ENCODE measurements around the gene EPHB1.

EPHB1 gene

DNA sequence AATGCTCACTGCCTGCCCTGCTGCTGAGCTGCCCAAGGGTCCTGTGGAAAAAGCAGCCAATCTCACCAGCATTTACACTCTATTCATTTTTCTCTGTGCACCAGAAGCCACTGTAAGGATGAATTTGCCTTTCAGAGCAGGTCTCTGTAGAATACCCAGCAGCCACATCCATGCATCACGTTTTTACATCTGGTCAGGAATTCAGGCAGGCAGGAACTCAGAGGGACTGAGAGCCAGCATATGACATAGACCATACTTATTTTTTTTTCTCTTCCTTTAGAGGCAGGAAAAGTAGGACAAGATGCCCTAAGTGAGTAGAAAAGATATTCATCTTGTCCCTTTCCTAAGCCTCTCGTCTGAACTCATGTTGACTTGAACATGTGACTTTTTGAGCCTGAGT, 292.7 kb downstream of the EPHB1 start:
- no peaks in the 10 kb centered on the region for H3K36me3 ChIP-seq (ENCODE audit: low read depth)
- no peak for DNase-seq (ENCODE audit: low spot score)
- H3K9me3 ChIP-seq (ENCODE audit: severe bottlenecking): no peaks in the 10 kb centered on the region
- H3K4me3 ChIP-seq (ENCODE audit: severe bottlenecking): no peak overlapping the region
- TF ChIP-seq, protein P1, sequence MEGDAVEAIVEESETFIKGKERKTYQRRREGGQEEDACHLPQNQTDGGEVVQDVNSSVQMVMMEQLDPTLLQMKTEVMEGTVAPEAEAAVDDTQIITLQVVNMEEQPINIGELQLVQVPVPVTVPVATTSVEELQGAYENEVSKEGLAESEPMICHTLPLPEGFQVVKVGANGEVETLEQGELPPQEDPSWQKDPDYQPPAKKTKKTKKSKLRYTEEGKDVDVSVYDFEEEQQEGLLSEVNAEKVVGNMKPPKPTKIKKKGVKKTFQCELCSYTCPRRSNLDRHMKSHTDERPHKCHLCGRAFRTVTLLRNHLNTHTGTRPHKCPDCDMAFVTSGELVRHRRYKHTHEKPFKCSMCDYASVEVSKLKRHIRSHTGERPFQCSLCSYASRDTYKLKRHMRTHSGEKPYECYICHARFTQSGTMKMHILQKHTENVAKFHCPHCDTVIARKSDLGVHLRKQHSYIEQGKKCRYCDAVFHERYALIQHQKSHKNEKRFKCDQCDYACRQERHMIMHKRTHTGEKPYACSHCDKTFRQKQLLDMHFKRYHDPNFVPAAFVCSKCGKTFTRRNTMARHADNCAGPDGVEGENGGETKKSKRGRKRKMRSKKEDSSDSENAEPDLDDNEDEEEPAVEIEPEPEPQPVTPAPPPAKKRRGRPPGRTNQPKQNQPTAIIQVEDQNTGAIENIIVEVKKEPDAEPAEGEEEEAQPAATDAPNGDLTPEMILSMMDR (IDR thresholded peaks at IDR 0.05; ENCODE audit: poor library complexity, severe bottlenecking): no peak
- H3K27ac ChIP-seq (ENCODE audit: poor library complexity, severe bottlenecking): no peak overlapping the region
- no peak for ATAC-seq (ENCODE audit: low read depth)
- no peaks in the 10 kb centered on the region for H3K4me1 ChIP-seq (ENCODE audit: insufficient read depth, poor library complexity, severe bottlenecking)
- no peaks in the 10 kb centered on the region for H3K27me3 ChIP-seq (ENCODE audit: insufficient read depth, poor library complexity, severe bottlenecking)

DNA sequence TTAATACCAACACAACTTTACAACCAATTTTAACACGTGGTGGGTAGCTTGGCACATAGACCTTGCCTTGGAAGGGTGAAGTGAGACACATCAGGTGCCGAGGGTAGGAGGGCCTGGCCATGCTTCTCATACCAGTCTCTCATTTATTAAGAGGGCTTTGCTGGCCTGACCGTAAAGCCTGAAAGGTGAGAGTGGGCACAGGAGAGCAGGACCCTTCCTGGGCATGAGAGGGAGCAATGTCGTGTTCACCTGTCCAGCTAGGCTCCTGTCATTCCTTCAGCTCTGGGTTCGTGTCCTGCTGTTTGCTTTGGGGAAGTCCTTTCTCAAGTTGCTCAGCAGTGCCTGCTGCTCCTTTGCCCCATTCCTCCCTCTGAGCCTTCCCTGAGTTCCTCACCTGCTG, 294.4 kb downstream of the EPHB1 start:
- no peaks in the 10 kb centered on the region for H3K27me3 ChIP-seq (ENCODE audit: insufficient read depth, poor library complexity, severe bottlenecking)
- DNase-seq (ENCODE audit: low spot score): no peak
- H3K9me3 ChIP-seq (ENCODE audit: severe bottlenecking): no peaks in the 10 kb centered on the region
- H3K36me3 ChIP-seq (ENCODE audit: low read depth): no peaks in the 10 kb centered on the region
- H3K4me3 ChIP-seq (ENCODE audit: severe bottlenecking): no peak overlapping the region
- TF ChIP-seq, protein P1 (IDR thresholded peaks at IDR 0.05; ENCODE audit: poor library complexity, severe bottlenecking): no peak
- H3K4me1 ChIP-seq (ENCODE audit: insufficient read depth, poor library complexity, severe bottlenecking): no peaks in the 10 kb centered on the region
- ATAC-seq (ENCODE audit: low read depth): no peak
- H3K27ac ChIP-seq (ENCODE audit: poor library complexity, severe bottlenecking): no peak overlapping the region

DNA sequence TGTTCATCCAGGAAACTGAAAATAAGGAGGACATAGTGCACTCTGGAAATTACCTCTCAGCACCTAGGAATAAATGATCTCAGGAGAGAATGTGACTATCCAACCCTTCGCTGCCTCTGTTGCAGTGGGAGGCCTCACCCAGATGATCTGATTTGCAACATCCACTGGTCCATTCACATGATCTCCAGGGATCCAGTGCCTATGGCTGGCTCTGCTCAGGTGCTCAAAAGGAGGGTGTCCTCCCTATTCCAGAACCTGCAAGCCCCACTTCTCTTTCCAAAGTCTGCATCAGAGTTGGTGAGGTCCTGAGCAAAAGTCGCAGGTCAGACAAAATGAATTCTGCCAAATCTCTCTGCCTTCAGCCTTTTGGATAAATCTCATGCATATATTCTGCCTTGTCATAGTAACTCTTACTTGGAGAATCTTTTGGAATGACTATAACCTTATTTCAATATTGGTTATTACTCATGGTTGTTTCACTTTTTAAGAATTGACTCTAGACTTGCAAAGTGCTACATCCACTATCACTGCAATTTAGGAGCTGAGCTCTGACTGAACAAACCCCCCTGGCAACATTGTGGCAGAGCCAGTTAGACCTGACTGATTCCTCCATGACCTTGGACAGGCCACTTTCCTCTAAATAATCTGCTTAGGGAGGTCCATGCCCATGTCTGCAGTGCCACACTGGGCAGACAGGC, 295.1 kb downstream of the EPHB1 start:
- H3K27me3 ChIP-seq (ENCODE audit: insufficient read depth, poor library complexity, severe bottlenecking): no peaks in the 10 kb centered on the region
- TF ChIP-seq, protein P1 (IDR thresholded peaks at IDR 0.05; ENCODE audit: poor library complexity, severe bottlenecking): no peak
- no peak overlapping the region for H3K27ac ChIP-seq (ENCODE audit: poor library complexity, severe bottlenecking)
- no peaks in the 10 kb centered on the region for H3K9me3 ChIP-seq (ENCODE audit: severe bottlenecking)
- H3K36me3 ChIP-seq (ENCODE audit: low read depth): no peaks in the 10 kb centered on the region
- DNase-seq (ENCODE audit: low spot score) (no peak), ATAC-seq (ENCODE audit: low read depth) (no peak)
- no peak overlapping the region for H3K4me3 ChIP-seq (ENCODE audit: severe bottlenecking)
- no peaks in the 10 kb centered on the region for H3K4me1 ChIP-seq (ENCODE audit: insufficient read depth, poor library complexity, severe bottlenecking)

DNA sequence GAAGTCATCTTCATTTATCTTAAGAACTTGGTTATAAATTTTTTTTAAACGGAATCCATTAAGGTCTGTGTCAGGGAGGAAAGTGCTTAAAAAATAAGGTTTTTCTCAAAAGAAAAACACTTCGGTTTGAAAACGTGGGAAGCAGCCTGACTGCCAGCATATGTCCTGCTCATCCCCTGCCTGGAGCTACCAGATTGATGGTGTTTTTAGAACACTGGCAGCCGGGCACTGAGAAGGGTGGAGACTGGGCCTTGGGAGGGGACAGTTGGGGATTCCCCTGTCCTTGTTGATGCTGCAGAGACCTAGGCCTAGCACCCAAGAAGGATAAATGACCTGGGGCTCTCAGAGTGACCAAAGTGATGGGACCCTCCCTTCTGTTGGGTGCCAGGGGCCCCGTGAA, 296.9 kb downstream of the EPHB1 start:
- Histone ChIP-seq H3K4me3 (ENCODE audit: severe bottlenecking) (no peak overlapping the region), H3K27ac (ENCODE audit: poor library complexity, severe bottlenecking) (no peak overlapping the region), H3K4me1 (ENCODE audit: insufficient read depth, poor library complexity, severe bottlenecking) (no peaks in the 10 kb centered on the region), H3K9me3 (ENCODE audit: severe bottlenecking) (no peaks in the 10 kb centered on the region), H3K27me3 (ENCODE audit: insufficient read depth, poor library complexity, severe bottlenecking) (no peaks in the 10 kb centered on the region), H3K36me3 (ENCODE audit: low read depth) (no peaks in the 10 kb centered on the region)
- TF ChIP-seq, protein P1 (IDR thresholded peaks at IDR 0.05; ENCODE audit: poor library complexity, severe bottlenecking): no peak
- ATAC-seq (ENCODE audit: low read depth) (no peak), DNase-seq (ENCODE audit: low spot score) (no peak)

DNA sequence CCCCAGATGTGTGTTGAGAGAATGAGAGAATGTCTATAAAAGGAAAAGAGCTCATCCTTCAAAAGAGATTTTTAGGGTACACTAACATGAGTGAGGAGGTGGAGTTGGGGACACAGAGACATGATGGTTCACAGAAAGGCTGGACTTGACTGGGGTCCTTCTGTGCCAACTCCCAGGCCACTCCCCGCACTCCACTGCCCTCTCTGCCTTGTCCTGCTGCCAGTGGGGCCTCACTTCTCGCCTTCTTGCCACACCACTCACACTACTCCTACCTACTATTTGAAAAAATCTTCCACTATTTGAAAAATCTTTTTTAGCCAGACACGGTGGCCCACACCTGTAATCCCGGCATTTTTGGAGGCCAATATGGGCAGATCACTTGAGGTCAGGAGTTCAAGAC, 298.1 kb downstream of the EPHB1 start:
- H3K27ac ChIP-seq (ENCODE audit: poor library complexity, severe bottlenecking): no peak overlapping the region
- ATAC-seq (ENCODE audit: low read depth): no peak

More for the DNA sequence above, 298.1 kb downstream of the EPHB1 start:
- TF ChIP-seq, protein P1 (IDR thresholded peaks at IDR 0.05; ENCODE audit: poor library complexity, severe bottlenecking): no peak
- Histone ChIP-seq H3K36me3 (ENCODE audit: low read depth) (no peaks in the 10 kb centered on the region), H3K4me1 (ENCODE audit: insufficient read depth, poor library complexity, severe bottlenecking) (no peaks in the 10 kb centered on the region), H3K4me3 (ENCODE audit: severe bottlenecking) (no peak overlapping the region), H3K9me3 (ENCODE audit: severe bottlenecking) (no peaks in the 10 kb centered on the region), H3K27me3 (ENCODE audit: insufficient read depth, poor library complexity, severe bottlenecking) (no peaks in the 10 kb centered on the region)
- DNase-seq (ENCODE audit: low spot score): no peak
